HG02840 (cell line): ENCODE results near the gene DEFB131B.
"Not testable (repeated sequence)": the region's sequence is repeated elsewhere in the genome, so short reads cannot be mapped to it uniquely, and the experiment has no call there.

Source experiments
- ATAC-seq: cut with Tn5 transposase; IDR thresholded peaks from one replicate; pipeline ENCODE4 v1.9.1; 2021; ENCODE audit warnings: mild to moderate bottlenecking, moderate library complexity, moderate number of reproducible peaks; ENCODE audit not compliant: unreplicated experiment, low FRiP score

The DEFB131B gene

GRCh38 chr11:71878059-71878458, at the start of gene DEFB131B:
TSS of gene DEFB131B (plus strand) at chr11:71878453. CDS start at chr11:71878453, 0 bp downstream.
- ATAC-seq = not testable (repeated sequence)

- ATAC-seq = not testable (repeated sequence)
These were observed 49.0 kb upstream of the DEFB131B start for GRCh38 chr11:71829247-71829646.

- ATAC-seq = not testable (repeated sequence)
These were observed 48.6 kb upstream of the DEFB131B start for GRCh38 chr11:71829686-71830085.

GRCh38 chr11:71832811-71833210, 45.4 kb upstream of the DEFB131B start, which contains the start of gene DEFB108B:
TSS of gene DEFB108B (plus strand) at chr11:71833200. CDS start at chr11:71833200, 0 bp downstream.
- ATAC-seq = not testable (repeated sequence)

GRCh38 chr11:71842720-71843119, 35.5 kb upstream of the DEFB131B start:
- ATAC-seq = not testable (repeated sequence)

GRCh38 chr11:71843355-71843754, 34.9 kb upstream of the DEFB131B start:
- ATAC-seq = not testable (repeated sequence)

GRCh38 chr11:71843858-71844257, 34.4 kb upstream of the DEFB131B start:
- ATAC-seq = no peak

GRCh38 chr11:71853895-71854294, 24.4 kb upstream of the DEFB131B start:
- ATAC-seq = not testable (repeated sequence)

- not testable (repeated sequence) for ATAC-seq
These were observed 22.4 kb upstream of the DEFB131B start for GRCh38 chr11:71855880-71856279.

GRCh38 chr11:71860835-71861234, 17.4 kb upstream of the DEFB131B start:
- ATAC-seq = not testable (repeated sequence)

GRCh38 chr11:71863978-71864627, 14.2 kb upstream of the DEFB131B start:
- ATAC-seq = not testable (repeated sequence)

- ATAC-seq = not testable (repeated sequence)
These were observed 11.0 kb upstream of the DEFB131B start for GRCh38 chr11:71867209-71867608.

GRCh38 chr11:71869931-71870330, 8.3 kb upstream of the DEFB131B start:
- ATAC-seq = not testable (repeated sequence)

- ATAC-seq = not testable (repeated sequence)
These were observed 7.6 kb upstream of the DEFB131B start for GRCh38 chr11:71870661-71871060.

GRCh38 chr11:71876262-71876661, 2.0 kb upstream of the DEFB131B start:
- ATAC-seq = not testable (repeated sequence)

GRCh38 chr11:71885806-71886205, 7.6 kb downstream of the DEFB131B start:
- ATAC-seq = not testable (repeated sequence)

- ATAC-seq = not testable (repeated sequence)
These were observed 10.2 kb downstream of the DEFB131B start for GRCh38 chr11:71888335-71889010.

GRCh38 chr11:71889181-71889872, 11.1 kb downstream of the DEFB131B start:
- ATAC-seq = not testable (repeated sequence)

- no peak for ATAC-seq
These were observed 17.7 kb downstream of the DEFB131B start for GRCh38 chr11:71895961-71896360.

GRCh38 chr11:71901137-71901536, 22.9 kb downstream of the DEFB131B start:
- ATAC-seq = not testable (repeated sequence)

GRCh38 chr11:71908218-71908617, 30.0 kb downstream of the DEFB131B start:
- no peak for ATAC-seq
